Activated T-cell treated with anti-CD3 and anti-CD28 coated beads for 4 hours (primary cell): ENCODE data around the gene PRPF8.
"Not testable (repeated sequence)": the region's sequence is repeated elsewhere in the genome, so short reads cannot be mapped to it uniquely, and the experiment has no call there.

Experiments used
- DNase-seq: peaks from one replicate; pipeline ENCODE4 v3.0.0-alpha.2; 2020

Gene PRPF8

GRCh38 chr17:1688405-1688804, 3.7 kb upstream of the PRPF8 start:
- not testable (repeated sequence) for DNase-seq

- DNase-seq, result no peak
Measured at GRCh38 chr17:1686086-1686485, 1.4 kb upstream of the PRPF8 start.

GRCh38 chr17:1683459-1683858, 1.2 kb downstream of the PRPF8 start:
- DNase-seq, result no peak

GRCh38 chr17:1676401-1676800, 8.3 kb downstream of the PRPF8 start:
- DNase-seq, result no peak

- no peak for DNase-seq
Measured at GRCh38 chr17:1673041-1673785, 11.5 kb downstream of the PRPF8 start.

GRCh38 chr17:1663934-1664333, 20.7 kb downstream of the PRPF8 start:
- not testable (repeated sequence) for DNase-seq

- no peak for DNase-seq
Measured at GRCh38 chr17:1661045-1661444, 23.6 kb downstream of the PRPF8 start.

- DNase-seq, result no peak
Measured at GRCh38 chr17:1658100-1658499, 26.6 kb downstream of the PRPF8 start.

- no peak for DNase-seq
Measured at GRCh38 chr17:1653735-1654134, 30.9 kb downstream of the PRPF8 start.

GRCh38 chr17:1652794-1653193, 31.9 kb downstream of the PRPF8 start:
- not testable (repeated sequence) for DNase-seq

- DNase-seq, result no peak
Measured at GRCh38 chr17:1651559-1651844, 33.2 kb downstream of the PRPF8 start.

GRCh38 chr17:1650731-1651558, 33.7 kb downstream of the PRPF8 start:
- no peak for DNase-seq

GRCh38 chr17:1649844-1650501, 34.7 kb downstream of the PRPF8 start, which contains the start of gene RILP:
Gene RILP, minus strand, starts transcription at chr17:1649866. Its CDS starts 62 bp downstream, at chr17:1649804.
- DNase-seq, result no peak

GRCh38 chr17:1648963-1649843, 35.5 kb downstream of the PRPF8 start:
- peak; percentile 87 for DNase-seq

- no peak for DNase-seq
Measured at GRCh38 chr17:1648173-1648962, 36.3 kb downstream of the PRPF8 start.

- no peak for DNase-seq
Measured at GRCh38 chr17:1647802-1648171, 36.9 kb downstream of the PRPF8 start.

GRCh38 chr17:1646199-1646875, 38.3 kb downstream of the PRPF8 start:
- no peak for DNase-seq

GRCh38 chr17:1645207-1646171, 39.2 kb downstream of the PRPF8 start, which contains the start of gene SCARF1:
Gene SCARF1, minus strand, starts transcription at chr17:1645732. Its CDS starts 35 bp downstream, at chr17:1645697.
- DNase-seq, result no peak

- DNase-seq, result no peak
Measured at GRCh38 chr17:1644493-1645206, 40.0 kb downstream of the PRPF8 start.
